Lung (tissue), 16 donors: Measurements from ENCODE around the gene PNMA3. TPM values are rescaled to one million over a fixed set of nuclear protein-coding genes. Genes with fewer than 3 reads are reported as not detected.
A peak's percentile ranks its signal among the peaks of the same experiment; 100 is the strongest.
"Not testable (repeated sequence)": the region's sequence is repeated elsewhere in the genome, so short reads cannot be mapped to it uniquely, and the experiment has no call there.

Source experiments
- ATAC-seq: fragments of 200-7000 bp; cut with Tn5 transposase; one replicate; pipeline ENCODE4 v1.9.1; 2020; ENCODE audit warnings: moderate number of reproducible peaks; ENCODE audit not compliant: insufficient read depth, low FRiP score
- DNase-seq, 3 donors: peaks; one replicate each; pipeline ENCODE4 v3.0.0-alpha.2; 2013 to 2017
- H3K27ac ChIP-seq, 2 donors: one replicate each; pipeline ENCODE4 v1.5.1; 2013; ENCODE audit warnings: mild to moderate bottlenecking in 2 of 2, moderate library complexity in 2 of 2, control low read depth in 1 of 2, inconsistent platforms in 1 of 2, low read depth in 1 of 2, low read length in 1 of 2
- H3K27me3 ChIP-seq, 3 donors: one replicate each; pipeline ENCODE4 v1.5.1; 2013; ENCODE audit warnings: low read length in 2 of 3; ENCODE audit not compliant: control insufficient read depth in 3 of 3, insufficient read depth in 3 of 3
- H3K36me3 ChIP-seq, 4 donors: one replicate each; pipeline ENCODE4 v1.5.1; 2013; ENCODE audit warnings: low read length in 4 of 4, mild to moderate bottlenecking in 1 of 4, moderate library complexity in 1 of 4; ENCODE audit not compliant: control insufficient read depth in 4 of 4, insufficient read depth in 4 of 4
- H3K4me1 ChIP-seq, 5 donors: one replicate each; pipeline ENCODE4 v1.5.1; 2013; ENCODE audit warnings: low read length in 5 of 5, mild to moderate bottlenecking in 2 of 5, moderate library complexity in 1 of 5; ENCODE audit not compliant: control insufficient read depth in 5 of 5, insufficient read depth in 5 of 5
- H3K4me3 ChIP-seq: one replicate; pipeline ENCODE4 v1.5.1; 2013; ENCODE audit warnings: mild to moderate bottlenecking, control low read depth, moderate library complexity
- H3K9ac ChIP-seq, 2 donors: one replicate each; pipeline ENCODE4 v1.5.1; 2013; ENCODE audit warnings: low read length in 2 of 2, control low read depth in 1 of 2; ENCODE audit not compliant: insufficient read depth in 1 of 2
- H3K9me3 ChIP-seq, 4 donors: one replicate each; pipeline ENCODE4 v1.5.1; 2013; ENCODE audit warnings: low read length in 3 of 4, mild to moderate bottlenecking in 1 of 4, moderate library complexity in 1 of 4; ENCODE audit not compliant: control insufficient read depth in 4 of 4, insufficient read depth in 3 of 4
- CTCF ChIP-seq: IDR thresholded peaks from 2 replicates; pipeline ENCODE4 v1.5.1; 2012; ENCODE audit warnings: mild to moderate bottlenecking; ENCODE audit errors: control extremely low read depth, extremely low read depth
- WGBS, 2 donors: extraction: QIAGEN DNeasy Blood & Tissue Kit; methylation state at CpG; one replicate each; pipeline ENCODE4 v1.1.7; 2013; 5-methylcytosine and 5-hydroxymethylcytosine counted together
- long read RNA-seq, 5 donors: transcript quantifications; one replicate each; lab custom pipeline, GENCODE V29; 2026
- polyA plus RNA-seq, 2 donors: library from polyadenylated mRNA; stranded (reverse); fragments of 200-250 nt; gene quantifications; one replicate each; pipeline ENCODE4 v1.2.1, GENCODE V29; 2013
- total RNA-seq, 2 donors: library from RNA; depleted of rRNA in 1 of 2; stranded (reverse); fragments of >200 nt in 1 of 2; gene quantifications; one replicate each; pipeline ENCODE4 v1.2.1, GENCODE V29; 2014 to 2021
- donor health status: control.
- donor health status: control.
- donor health status: Bipolar disorder and iron deficiency.
- donor health status: healthy.
- donor health status: DM: yes; HTN: yes; CAD: no.

The PNMA3 gene
- total RNA-seq (under 1 TPM; 0.28 TPM), polyA plus RNA-seq (under 1 TPM; 0.09 to 0.28 TPM)
- long read RNA-seq, donor 1 = 0 reads
- long read RNA-seq, donor 2 = 0 reads
- long read RNA-seq, donor 3 = 0 reads
- long read RNA-seq, donor 4 = 0 reads
- long read RNA-seq, donor 5, partial matches to known transcripts = 0 of 1 reads
- long read RNA-seq, donor 5, other reads (novel, unspliced or antisense) = 0 of 1 reads

GRCh38 chrX:153055871-153056749, at the start of gene PNMA3:
Gene PNMA3, plus strand, starts transcription at chrX:153056470. Its CDS starts 586 bp downstream, at chrX:153057056.
- no peaks in the 10 kb centered on the region for H3K36me3 ChIP-seq
- no peak within 1 kb of the TSS for H3K27ac ChIP-seq
- no peak within 1 kb of the TSS for H3K9ac ChIP-seq
- ATAC-seq (no peak), DNase-seq (peak in 2 of 3 donors; percentile 35 to 38)
- H3K4me3 ChIP-seq = no peak within 1 kb of the TSS
- H3K9me3 ChIP-seq = peaks cover 0 to 9% (median 0%) of the 10 kb centered on the region in 4 donors
- peaks cover 0 to 9% (median 3%) of the 10 kb centered on the region in 3 donors for H3K27me3 ChIP-seq
- peaks cover 0 to 2% (median 0%) of the 10 kb centered on the region in 5 donors for H3K4me1 ChIP-seq
- no peak for TF ChIP-seq CTCF
- 44 to 62% methylated on average over 8 to 80 of the region's 80 CpGs for WGBS, 2 donors

- H3K9me3 ChIP-seq, H3K9ac ChIP-seq, ATAC-seq, H3K36me3 ChIP-seq, H3K27ac ChIP-seq, H3K4me1 ChIP-seq, H3K27me3 ChIP-seq, H3K4me3 ChIP-seq, DNase-seq: not testable (repeated sequence)
- WGBS, 2 donors = 52 to 94% methylated on average over 2 of the region's 2 CpGs
Observed at GRCh38 chrX:153017174-153017573, 39.1 kb upstream of the PNMA3 start.

- Histone ChIP-seq H3K9ac (no peak overlapping the region), H3K9me3 (peaks cover 0 to 2% (median 0%) of the 10 kb centered on the region in 4 donors), H3K27me3 (peaks cover 0 to 5% (median 0%) of the 10 kb centered on the region in 3 donors), H3K4me1 (no peaks in the 10 kb centered on the region), H3K36me3 (no peaks in the 10 kb centered on the region), H3K27ac (no peak overlapping the region), H3K4me3 (no peak overlapping the region)
- ATAC-seq (no peak), DNase-seq (no peak)
- TF ChIP-seq CTCF = no peak
- WGBS, 2 donors = 47 to 65% methylated on average over 3 of the region's 3 CpGs
Observed at GRCh38 chrX:153019166-153019565, 37.1 kb upstream of the PNMA3 start.

- not testable (repeated sequence) for DNase-seq, H3K27me3 ChIP-seq, ATAC-seq, H3K9ac ChIP-seq, H3K36me3 ChIP-seq, H3K9me3 ChIP-seq, H3K27ac ChIP-seq, H3K4me3 ChIP-seq, H3K4me1 ChIP-seq
- 67 to 88% methylated on average over 1 to 2 of the region's 2 CpGs for WGBS, 2 donors
Observed at GRCh38 chrX:153026501-153026900, 29.8 kb upstream of the PNMA3 start.

GRCh38 chrX:153028487-153028886, 27.8 kb upstream of the PNMA3 start:
- H3K27me3 ChIP-seq, H3K9ac ChIP-seq, DNase-seq, H3K27ac ChIP-seq, H3K4me3 ChIP-seq, H3K4me1 ChIP-seq, ATAC-seq, H3K9me3 ChIP-seq, H3K36me3 ChIP-seq: not testable (repeated sequence)
- WGBS, 2 donors = 75 to 81% methylated on average over 4 to 11 of the region's 11 CpGs
